Measurements from ENCODE around the gene SKI.

Gene SKI

DNA sequence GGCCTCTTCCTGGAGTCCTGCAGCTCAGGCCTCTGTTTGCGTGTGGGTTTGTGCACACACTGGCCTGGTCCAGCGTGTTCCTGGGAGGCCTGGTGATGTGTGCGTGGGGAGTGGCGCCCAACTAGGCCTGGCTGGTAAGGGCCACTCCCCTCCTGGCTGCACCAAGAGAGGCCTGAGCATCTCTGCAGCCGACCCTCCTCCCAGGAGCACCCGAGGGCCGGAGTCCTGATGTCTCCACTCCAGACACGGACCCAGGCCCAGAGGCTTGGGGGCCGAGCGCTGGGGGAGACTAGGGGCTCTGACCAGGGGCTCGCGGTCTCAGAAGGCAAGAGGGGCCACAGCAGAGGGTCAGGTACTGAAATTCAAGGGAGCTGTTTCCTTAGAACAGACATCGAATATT, 130.0 kb downstream of the SKI start:
- DNase-seq: no peak

DNA sequence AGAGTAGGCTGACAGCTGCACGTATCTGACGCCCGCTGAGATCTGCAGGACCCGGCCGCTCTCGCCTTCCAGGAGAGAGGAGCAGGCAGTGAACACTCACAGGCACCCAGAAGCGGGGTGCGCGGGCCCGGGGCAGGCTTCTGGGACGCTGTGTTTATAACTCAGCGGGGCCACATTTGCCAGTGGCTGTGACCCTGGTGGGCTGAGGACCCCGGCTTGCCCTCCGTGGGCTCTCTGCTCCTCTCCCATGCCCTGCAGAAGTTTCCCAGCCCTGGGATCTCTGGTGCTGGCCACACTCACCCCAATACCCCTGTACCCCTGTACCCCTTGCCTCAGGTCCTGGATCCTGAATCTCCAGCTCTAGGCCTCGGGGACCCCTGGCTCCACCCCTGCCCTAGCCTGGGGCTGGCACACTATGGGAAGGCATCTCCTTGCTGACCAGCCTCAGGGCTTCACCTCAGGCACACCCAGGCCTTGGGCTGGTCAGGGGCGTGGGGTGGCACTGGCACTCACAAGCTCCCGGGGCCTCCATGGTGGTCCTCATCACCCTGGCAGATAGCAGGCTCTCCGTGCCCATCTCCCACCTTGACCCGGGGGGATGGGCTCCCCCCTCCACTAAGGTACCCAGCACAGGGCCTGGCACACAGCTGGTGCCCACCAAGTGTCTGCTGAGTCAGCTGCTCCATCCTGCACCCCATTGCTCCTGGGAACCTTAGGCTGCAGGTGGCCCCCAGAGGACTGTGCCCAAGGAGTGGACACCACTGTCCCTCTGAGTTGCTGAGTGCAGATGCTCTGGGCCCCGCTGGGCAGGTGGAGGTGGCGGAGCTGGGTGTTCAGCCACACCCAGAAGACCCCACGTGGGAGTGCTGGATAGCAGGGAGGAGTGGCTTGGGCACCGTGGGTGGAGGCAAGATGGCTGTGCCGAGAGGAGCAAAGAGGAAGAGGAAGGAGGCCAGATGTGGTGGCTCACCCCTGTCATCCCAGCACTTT, 130.8 kb downstream of the SKI start:
- DNase-seq: no peak

Data from suppressor macrophage treated with lipopolysaccharide for 1 hour (primary cell).